NCI-H1092 (cell line): ENCODE data around the gene PPP1R12B.
"Not testable (repeated sequence)": the region's sequence is repeated elsewhere in the genome, so short reads cannot be mapped to it uniquely, and the experiment has no call there.

ENCODE experiments used
- DNase-seq: peaks from one replicate; lab custom pipeline; 2025; lab: John Stamatoyannopoulos, UW

Gene PPP1R12B

GRCh38 chr1:202632241-202632640, 283.7 kb downstream of the PPP1R12B start:
- no peak for DNase-seq

GRCh38 chr1:202636171-202636570, 287.7 kb downstream of the PPP1R12B start:
- not testable (repeated sequence) for DNase-seq

GRCh38 chr1:202637321-202638018, 289.0 kb downstream of the PPP1R12B start:
- not testable (repeated sequence) for DNase-seq

GRCh38 chr1:202638019-202638700, 289.7 kb downstream of the PPP1R12B start:
- no peak for DNase-seq

GRCh38 chr1:202638701-202639305, 290.3 kb downstream of the PPP1R12B start:
- not testable (repeated sequence) for DNase-seq

- DNase-seq, result no peak
Observed at GRCh38 chr1:202639500-202639899, 291.0 kb downstream of the PPP1R12B start.

- no peak for DNase-seq
Observed at GRCh38 chr1:202642212-202642611, 293.7 kb downstream of the PPP1R12B start.
